Eye (tissue), 1 donor: Measurements from ENCODE around the gene SLC4A2.

Source experiments
- DNase-seq: peaks from one replicate; pipeline ENCODE4 v3.0.0-alpha.2; 2015

The SLC4A2 gene

DNA sequence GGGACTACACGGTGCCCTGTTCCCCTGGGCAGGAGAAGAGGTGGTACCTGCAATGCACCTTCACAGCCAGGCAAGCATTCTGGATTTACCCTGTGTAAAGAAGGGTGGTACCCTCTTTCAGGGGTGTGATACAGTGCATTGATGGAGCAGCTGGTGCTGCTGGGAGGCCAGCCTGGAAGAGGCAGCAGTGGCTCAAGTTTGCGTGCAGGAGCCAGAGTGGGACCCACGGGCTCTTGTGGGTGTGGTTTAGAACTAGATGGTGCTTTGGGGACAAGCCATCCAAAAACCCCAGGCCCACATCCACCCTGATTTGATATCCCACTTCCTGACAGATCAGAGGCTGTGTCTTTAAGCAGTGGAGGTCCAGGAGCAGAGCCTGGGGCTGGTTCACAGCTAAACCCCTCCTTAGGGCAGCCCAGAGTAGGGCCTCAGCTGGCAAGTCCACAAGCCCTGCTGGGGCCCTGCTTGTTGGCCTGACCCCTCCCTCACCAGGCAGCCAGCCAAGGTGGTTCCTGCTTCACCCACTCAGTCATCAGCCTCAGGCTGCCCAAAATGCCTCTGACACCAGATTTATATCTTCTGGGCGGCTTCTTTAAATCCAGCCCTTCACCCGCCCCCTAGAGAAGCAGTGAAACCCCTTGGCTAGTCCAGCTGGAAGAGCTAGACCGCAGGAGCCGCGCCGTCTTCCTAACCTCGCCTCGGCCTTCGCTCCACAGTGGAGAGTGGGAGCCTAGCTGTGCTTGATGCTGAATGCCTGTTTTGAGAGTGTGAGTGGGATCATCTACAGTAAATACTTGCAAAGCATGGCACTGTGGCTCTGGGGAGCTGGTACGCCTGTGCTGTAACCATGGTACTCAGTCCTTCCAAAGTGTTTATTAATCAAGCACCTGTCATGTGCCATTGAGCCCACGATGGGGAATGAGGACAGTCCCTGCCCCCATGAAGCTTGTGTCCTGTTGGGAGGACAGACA is 12.5 kb upstream of the SLC4A2 start:
- DNase-seq: no peak

DNA sequence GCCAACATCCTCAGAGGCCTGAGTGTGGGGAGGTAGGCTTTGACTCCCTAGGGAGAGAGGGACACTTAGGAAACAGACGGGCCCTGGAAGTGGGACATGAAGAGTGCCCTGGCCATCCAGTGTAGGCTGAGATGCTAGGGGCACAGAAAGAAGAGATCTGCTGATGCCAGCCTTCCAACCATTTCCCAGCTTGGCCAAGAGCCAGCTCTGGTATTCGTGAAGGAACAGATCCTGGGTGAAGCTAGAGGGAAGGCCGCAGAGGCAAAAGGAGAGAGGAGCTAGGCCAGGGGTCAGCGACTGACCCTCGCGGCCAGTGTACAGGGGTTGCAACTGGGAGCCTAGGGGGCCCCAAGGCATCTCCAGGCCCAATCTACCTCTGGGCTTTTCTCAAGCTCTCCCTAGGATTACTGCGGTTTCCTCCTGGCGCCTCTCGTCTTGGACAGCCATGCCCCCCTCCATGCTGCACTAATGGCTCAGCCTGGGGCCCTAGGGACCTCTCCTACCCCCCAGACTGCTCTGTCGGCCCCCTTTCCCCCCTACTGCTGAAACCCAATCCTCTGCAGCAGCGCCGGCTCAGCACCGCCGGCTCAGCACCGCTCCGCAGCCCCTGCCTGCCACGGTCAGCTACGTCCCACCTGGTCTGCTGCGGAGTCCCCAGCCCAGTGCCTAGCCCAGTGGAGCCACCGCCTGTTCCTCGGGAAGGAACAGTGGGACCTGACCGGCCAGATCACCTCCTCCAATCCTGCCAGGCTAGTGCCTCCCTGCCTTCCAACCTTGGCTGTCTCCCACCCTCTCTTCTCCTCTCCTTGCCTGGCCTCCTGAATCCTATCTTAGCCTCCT is 11.2 kb upstream of the SLC4A2 start, which contains the start of gene ASIC3:
Gene ASIC3, plus strand, starts transcription at position 556 of the 840 bp plus-strand sequence. CDS start 355 bp downstream, outside the sequence.
- DNase-seq: no peak

DNA sequence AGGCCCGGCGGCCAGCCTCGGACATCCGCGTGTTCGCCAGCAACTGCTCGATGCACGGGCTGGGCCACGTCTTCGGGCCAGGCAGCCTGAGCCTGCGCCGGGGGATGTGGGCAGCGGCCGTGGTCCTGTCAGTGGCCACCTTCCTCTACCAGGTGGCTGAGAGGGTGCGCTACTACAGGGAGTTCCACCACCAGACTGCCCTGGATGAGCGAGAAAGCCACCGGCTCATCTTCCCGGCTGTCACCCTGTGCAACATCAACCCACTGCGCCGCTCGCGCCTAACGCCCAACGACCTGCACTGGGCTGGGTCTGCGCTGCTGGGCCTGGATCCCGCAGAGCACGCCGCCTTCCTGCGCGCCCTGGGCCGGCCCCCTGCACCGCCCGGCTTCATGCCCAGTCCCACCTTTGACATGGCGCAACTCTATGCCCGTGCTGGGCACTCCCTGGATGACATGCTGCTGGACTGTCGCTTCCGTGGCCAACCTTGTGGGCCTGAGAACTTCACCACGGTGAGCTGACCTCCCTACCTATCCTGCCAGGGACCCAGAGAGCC is 10.4 kb upstream of the SLC4A2 start:
- no peak for DNase-seq

DNA sequence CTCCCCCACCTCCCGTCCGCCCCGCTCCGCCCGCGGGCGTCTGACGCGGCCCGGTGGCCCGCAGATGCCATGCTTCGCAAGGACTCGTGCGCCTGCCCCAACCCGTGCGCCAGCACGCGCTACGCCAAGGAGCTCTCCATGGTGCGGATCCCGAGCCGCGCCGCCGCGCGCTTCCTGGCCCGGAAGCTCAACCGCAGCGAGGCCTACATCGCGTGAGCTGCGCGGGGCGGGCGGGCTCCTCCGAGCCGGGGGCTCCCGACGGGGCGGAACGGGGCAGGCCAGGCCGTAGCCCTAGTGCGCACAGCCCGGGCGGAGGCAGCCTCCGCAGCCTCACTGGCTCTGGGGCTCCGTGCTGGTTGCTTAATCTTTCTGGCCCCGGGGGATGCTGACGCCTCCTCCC is 8.3 kb upstream of the SLC4A2 start:
- peak; percentile 87 for DNase-seq

GRCh38 chr7:151053096-151053495 is 6.3 kb upstream of the SLC4A2 start:
- no peak for DNase-seq

- no peak for DNase-seq
Observed at GRCh38 chr7:151053751-151054150, 5.6 kb upstream of the SLC4A2 start.

- DNase-seq: no peak
Observed at GRCh38 chr7:151056283-151056665, 3.1 kb upstream of the SLC4A2 start.

- DNase-seq: no peak
Observed at GRCh38 chr7:151056666-151057505, 2.5 kb upstream of the SLC4A2 start.

DNA sequence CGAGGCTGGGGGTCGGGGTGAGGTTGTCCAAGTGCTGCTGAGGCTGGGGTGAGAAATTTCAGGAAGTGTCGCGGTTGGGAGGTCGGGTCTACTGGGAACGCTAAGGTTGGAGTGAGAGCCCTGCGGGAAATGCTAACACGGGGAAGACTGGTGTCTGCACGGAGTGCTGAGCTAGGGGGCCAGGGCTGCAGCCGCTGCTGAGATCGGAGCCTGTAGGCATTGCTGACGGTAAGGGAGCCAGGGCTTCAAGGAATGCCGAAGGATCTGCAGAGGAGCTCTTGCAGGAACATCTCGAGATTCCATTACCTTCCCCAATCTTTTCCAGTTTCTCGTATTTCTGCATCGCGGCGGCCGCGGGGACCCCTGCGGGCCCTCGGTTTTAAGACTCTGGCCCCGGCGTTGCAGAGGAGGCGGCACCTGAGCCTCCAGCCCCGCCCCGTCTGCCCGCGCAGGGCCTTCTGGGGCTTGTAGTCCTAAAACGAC is 1.8 kb upstream of the SLC4A2 start, which contains the start of gene CDK5:
Gene CDK5, minus strand, starts transcription at position 392 of the 483 bp plus-strand sequence. Its CDS starts 49 bp downstream, at position 343.
- no peak for DNase-seq

- DNase-seq: peak; percentile 99
Observed at GRCh38 chr7:151057989-151058780, 1.2 kb upstream of the SLC4A2 start.

GRCh38 chr7:151058781-151059366 is 515 bp upstream of the SLC4A2 start:
- DNase-seq: no peak

DNA sequence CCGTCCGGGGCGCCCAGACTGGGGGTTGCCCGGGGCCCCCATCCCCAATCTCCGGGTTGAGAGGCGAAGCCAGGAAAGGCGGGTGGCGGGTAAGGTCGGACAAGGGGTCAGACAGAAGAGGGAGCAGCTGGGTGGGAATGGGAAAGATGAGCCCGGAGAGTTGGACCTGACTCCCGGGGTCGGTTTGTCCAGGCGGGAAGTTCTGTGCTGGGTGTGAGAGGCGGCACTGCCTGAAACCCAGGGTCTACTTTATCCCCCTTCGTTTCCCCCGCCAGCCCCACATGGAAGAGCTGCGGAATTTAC is 675 bp downstream of the SLC4A2 start:
- no peak for DNase-seq

DNA sequence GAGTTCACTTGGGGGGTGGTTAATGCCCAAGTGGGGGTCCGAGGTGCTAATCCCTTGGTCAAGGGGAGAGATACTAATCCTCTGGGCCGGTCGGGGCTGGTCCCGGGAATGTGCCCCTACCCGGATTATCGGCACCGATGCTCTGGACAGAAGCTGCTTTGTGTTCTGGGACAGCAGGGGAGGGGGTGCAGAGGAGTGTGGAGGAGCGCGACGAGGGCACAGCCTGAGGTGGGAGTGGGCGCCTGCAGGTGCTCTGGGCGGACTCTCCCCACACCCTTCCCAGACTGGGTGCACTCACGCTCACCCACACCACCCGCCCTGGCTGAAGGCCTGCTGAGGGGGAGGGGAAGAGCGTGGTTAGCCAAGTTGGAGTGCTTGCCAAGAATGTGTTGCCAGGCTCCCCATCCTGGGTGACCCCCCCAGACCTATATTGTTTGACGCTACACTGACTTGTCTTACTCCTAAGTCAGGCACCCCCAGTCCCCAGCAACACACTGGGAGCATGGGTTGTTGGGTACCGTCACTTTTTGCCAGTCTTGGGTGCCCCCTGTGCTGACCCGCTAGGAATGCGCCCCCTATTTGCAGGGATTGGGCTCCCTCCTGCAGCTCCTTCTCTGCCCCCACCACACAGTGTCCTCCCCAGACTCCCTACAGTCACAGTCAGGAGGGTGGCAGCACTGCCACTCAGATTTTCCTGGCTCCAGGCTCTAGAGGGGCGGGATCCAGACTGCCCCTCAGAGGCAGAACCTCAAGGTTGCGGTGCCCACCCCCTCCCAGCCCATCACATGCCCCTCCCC is 1.2 kb downstream of the SLC4A2 start:
- peak; percentile 64 for DNase-seq

- DNase-seq: no peak
Observed at GRCh38 chr7:151061213-151062110, 2.1 kb downstream of the SLC4A2 start.

- no peak for DNase-seq
Observed at GRCh38 chr7:151062111-151062398, 2.7 kb downstream of the SLC4A2 start.

- DNase-seq: peak; percentile 87
Observed at GRCh38 chr7:151062399-151063211, 3.2 kb downstream of the SLC4A2 start.

DNA sequence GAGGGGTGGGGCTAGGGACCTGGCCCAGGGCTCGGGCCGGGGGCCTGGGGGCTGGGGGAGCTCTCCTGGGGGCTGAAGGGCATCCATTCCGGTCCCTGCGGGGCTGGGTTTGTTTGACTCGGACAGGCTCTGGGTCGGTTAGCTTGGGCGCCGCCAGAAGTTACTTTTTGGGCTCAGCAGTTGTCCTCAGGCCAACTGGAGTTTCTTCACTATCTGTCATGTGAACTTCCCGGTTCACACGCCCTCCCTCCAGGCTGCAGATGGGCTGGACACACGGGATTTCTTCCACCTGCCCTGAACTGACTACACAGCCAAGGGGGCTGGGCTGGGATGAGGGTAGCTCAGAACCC is 3.8 kb downstream of the SLC4A2 start:
- DNase-seq: no peak

DNA sequence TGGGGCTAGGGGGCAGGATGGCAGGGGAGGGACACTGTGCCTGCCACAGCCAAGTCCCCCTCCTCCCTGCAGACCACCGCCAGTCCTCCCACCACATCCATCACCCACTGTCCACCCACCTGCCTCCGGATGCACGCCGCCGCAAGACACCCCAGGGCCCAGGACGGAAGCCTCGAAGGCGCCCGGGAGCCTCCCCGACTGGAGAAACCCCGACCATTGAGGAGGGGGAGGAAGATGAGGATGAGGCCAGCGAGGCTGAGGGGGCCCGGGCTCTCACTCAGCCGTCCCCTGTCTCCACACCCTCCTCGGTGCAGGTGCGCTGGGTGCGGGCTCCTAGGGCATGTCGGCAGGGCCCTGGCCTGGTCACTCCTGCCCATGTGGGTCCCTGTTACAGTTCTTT is 5.1 kb downstream of the SLC4A2 start:
- DNase-seq: no peak
